Fibroblast of skin of right biceps (primary cell): Measurements from ENCODE around the gene CCNT2.
"Not testable (repeated sequence)": the region's sequence is repeated elsewhere in the genome, so short reads cannot be mapped to it uniquely, and the experiment has no call there.

ENCODE experiments used
- DNase-seq: peaks from one replicate; pipeline ENCODE4 v3.0.0-alpha.2; 2013

The CCNT2 gene

GRCh38 chr2:134918526-134919340 is at the start of gene CCNT2:
CCNT2 (plus strand) TSS chr2:134918822; CDS start chr2:134918855, 33 bp downstream.
- DNase-seq: peak; percentile 99

DNA sequence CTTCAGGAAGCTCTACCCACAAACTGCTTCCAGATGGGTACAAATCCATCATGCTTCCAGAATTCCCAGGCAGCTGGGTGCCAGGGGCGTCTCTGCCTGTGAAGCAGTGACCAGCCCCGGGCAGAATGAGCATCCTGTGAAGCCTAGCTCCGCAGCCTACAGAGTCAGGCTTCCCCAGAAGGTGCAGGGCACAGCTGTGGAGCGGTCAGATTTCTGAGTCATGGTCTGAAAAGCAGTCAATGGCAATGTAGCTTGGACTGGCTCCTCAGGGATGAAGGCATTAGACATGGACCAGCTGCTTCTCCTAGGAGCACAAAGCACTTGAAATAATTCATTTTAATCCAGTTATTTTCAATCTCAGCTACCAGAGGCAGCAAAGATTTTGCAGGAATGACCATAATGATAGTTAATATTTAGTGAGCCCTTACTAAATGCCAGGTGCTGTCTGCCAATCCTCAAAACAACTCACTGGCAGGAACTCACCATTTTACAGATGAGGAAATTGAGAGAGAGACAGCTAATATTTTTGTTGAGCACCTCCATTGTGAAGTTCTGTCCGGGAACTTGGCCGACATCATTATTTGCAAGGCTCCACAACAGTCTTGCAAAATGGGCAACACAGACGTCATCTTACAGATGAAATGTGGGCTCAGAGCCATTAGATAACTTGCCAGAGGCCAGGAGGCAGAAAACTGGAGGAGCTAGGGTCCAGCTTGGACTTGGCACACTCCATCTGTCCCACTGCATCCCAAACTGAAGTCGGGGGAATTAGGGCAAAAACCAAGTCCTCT is 48.5 kb upstream of the CCNT2 start:
- no peak for DNase-seq

- no peak for DNase-seq
These were observed 45.5 kb upstream of the CCNT2 start for GRCh38 chr2:134873152-134873551.

DNA sequence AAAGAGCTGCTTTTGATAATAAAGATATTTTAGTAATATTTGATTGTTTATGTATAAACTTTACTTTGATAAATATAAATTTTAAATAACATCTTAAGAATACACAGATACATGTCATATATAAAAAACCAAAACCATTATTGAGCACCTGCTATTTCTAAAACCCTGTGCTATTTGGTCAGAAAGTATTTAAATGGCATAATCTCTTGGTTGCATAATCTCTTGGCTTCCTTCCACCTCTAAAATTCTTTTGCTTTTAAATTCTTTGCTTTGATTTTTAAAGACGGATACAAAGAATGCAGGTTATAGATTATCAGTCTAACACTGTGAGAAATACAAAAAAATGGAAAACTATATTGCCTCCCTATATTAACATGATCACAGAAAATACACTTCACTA is 43.3 kb upstream of the CCNT2 start:
- no peak for DNase-seq

GRCh38 chr2:134882773-134883172 is 35.8 kb upstream of the CCNT2 start:
- DNase-seq: no peak

DNA sequence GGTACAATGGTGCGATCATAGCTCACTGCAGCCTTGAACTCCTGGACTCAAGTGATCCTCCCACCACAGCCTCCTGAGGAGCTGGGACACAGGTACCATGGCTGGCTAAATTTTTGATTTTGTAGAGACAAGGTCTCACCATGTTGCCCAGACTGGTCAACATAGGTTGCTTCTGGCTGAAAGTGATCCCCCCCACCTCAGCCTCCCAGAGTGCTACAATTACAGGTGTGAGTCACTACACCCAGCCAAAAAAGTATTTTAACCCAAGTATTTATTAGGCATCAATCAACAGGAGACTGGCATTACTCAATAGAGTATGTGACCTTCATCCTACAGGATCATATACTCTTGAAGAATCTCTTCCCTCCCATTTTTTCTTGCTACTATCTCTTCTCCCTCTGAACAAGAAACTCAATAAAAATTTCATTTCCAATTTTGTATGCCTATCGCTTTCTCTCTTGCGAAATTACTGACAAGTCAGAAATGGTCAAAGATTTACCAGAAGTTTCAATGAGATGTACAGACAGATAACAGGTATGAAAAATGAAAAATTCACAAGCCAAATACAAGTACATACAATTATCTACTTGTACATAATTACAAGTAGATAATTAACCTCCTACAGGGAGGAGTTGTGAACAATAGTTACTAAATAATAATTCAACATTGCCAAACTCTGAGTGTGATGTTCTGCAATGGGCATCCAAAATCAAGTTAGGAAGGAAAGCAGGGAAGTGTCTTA is 34.9 kb upstream of the CCNT2 start:
- DNase-seq: no peak

GRCh38 chr2:134884435-134884834 is 34.2 kb upstream of the CCNT2 start:
- no peak for DNase-seq

DNA sequence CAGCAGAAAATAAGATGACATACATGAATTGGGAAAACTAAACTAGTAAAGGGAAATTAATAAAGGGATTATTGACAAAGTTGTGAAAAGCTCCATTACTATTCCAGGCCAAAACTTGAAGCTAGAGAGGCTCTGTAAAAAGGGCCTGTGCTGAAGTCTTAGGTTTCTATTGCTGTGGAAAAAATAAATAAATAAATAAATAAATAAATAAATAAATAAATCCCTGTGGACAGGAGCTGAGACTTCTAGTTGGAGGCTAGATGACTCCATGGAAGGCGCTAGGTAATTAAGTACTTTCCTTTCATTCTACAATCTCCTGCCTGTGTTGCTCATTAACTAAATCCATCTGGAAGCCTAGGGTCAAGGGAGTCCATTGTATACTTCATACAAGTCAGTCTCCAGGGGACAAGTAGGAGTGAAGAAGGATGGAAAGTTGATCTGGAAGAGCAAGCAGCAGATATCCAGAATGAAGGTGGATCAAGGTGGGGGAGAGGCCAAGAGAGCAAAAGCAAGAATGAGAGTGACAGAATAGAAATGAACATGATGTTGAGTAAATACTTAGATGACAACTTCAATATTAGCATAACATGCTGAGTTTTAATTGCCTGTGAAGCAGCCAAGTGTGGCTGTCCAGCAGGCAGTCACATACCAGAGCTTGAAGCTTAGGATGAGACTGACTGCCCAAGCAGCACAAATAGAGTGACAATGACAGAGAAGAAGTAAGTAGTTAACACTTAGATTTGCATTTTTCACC is 26.2 kb upstream of the CCNT2 start:
- no peak for DNase-seq

DNA sequence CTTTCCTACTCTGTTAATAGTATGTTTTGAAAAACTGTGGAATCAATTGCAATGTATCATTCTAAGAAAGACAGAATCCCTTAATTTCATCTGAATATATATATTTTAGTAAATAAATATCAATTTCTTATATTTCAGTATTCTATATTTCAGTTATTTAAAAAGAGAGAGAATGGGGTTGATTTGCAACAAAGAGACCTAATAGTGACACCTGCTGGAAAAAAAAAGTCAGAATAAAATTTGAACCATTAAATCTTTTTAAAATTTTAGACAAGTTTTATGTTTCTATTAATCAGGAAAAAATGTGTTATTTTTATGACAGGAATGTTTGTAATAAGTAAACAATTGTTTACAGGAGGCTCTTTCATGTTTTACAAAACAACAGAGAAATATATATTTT is 20.7 kb upstream of the CCNT2 start:
- DNase-seq: no peak

DNA sequence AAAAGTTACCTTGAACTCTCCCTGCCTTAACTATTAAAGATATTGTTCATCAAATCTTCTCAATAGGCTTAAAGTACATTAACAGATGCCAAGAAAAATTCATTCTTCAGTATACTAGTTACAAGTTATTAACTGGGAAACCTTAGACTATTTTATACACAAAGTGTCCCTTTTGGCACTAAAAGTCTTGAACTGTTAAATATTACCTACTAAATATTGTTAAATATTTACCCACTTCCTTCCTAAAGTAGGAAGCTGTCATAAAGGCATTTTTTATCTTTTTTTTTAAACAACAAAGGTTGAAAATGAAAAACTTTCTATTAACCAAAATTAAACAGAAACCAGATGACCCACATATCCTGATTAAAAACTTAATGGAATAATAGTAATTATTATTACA is 19.4 kb upstream of the CCNT2 start:
- DNase-seq: no peak

DNA sequence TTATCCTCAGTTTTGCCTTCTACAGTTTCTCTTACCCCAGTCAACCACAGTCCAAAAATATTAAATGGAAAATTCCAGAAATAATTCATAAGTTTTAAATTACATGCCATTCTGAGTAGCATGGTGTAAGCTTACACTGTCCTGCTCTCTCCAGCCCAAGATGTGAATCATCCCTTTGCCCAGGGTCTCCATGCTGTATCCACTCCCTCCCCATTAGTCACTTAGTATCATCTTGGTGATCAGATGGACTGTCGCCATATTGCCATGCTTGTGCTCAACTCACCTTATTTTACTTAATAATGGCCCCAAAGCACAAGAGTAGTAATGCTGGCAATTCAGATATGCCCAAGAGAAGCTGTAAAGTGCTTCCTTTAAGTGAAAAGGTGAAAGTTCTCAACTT is 18.5 kb upstream of the CCNT2 start:
- DNase-seq: peak; percentile 62

GRCh38 chr2:134903701-134904100 is 14.9 kb upstream of the CCNT2 start:
- DNase-seq: not testable (repeated sequence)

- DNase-seq: no peak
These were observed 13.5 kb upstream of the CCNT2 start for GRCh38 chr2:134905168-134905567.

DNA sequence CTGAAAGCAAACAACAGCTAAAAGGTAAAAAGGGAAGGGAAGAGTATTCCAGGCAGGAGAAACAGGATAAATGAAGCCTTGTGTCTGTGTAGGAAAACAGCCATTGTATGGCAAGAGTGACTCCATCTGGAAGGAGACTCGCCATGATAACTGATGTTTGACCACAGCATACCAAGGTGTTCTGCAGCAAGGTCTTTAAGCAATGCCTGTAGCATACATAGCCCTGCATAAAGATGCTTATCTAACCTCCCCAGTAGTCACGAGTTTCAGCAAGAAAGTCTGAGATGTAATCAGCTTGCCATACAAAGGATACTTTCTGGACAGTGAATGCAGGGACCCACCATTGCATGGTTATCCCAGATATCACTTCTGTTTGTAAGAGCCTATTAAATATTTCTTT is 11.9 kb upstream of the CCNT2 start:
- no peak for DNase-seq

DNA sequence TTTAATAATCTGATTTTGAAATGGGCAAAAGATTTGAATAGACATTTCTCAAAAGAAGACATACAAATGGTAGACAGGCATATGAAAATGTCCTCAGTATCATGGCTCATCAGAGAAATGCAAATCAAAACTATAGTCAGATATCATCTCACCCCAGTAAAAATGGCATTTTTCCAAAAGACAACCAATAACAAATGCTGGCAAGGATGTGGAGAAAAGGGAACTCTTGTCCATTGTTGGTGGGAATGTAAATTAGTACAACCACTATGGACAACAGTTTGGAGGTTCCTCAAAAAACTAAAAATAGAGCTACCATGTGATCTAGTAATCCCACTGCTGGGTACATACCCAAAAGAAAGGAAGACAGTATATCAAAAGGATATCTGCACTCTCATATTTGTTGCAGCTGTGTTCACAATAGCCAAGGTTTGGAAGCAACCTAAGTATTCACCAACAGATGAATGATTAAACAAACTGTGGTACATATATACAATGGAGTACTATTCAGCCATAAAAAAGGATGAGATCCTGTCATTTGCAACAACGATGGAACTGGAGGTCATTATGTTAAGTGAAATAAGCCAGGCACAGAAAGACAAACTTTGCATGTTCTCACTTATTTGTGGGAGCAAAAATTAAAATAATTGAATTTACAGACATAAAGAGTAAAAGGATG is 11.0 kb upstream of the CCNT2 start:
- not testable (repeated sequence) for DNase-seq

- no peak for DNase-seq
These were observed 7.7 kb upstream of the CCNT2 start for GRCh38 chr2:134910763-134911399.

DNA sequence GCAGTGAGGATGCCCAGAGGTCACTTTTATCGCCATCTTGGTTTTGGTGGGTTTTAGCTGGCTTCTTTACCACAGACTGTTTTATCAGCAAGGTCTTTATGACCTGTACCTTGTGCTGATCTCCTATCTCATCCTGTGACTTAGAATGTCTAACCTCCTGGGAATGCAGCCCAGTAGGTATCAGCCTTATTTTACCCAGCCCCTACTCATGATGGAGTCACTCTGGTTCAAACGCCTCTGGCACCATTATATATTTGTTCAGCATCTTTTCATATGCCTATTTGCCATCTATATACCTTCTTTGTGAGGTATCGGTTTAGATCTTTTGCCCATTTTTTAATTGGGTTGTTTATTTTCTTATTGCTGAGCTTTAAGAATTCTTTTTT is 7.2 kb upstream of the CCNT2 start:
- DNase-seq: no peak

DNA sequence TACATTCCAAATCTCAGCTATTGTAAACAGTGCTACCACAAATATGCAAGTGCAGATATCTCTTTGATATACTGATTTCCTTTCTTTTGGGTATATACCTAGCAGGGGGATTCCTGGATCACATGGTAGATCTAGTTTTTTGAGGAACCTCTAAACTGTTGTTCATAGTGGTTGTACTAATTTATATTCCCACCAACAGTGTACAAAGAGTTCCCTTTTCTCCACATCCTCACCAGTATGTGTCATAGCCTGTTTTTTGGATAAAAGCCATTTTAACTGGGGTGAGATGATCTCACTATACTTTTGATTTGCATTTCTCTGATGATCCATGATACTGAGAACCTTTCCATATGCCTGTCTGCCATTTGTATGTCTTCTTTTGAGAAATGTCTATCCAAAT is 6.3 kb upstream of the CCNT2 start:
- peak; percentile 52 for DNase-seq

DNA sequence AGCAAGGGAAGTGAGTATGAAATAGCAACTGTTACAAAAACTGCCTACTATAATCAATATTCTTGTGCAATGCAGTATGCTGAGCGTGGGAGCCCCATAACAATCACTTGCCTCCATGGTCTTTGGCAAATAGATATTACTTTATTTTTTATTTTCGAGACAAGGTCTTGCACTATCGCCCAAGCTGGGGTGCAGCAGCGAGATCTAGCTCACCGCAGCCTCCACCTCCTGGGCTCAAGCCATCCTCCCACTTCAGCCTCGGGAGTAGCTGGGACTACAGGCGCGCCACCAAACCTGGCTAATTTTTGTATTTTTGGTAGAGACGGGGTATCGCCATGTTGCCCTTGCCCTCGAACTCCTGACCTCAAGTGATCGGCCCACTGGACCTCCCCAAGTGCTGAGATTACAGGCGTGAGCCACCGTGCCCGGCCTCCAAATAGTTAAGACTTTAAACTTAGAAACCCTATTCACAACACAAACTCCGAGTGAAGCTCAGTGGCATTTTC is 1.2 kb upstream of the CCNT2 start:
- no peak for DNase-seq

- DNase-seq: no peak
These were observed 615 bp upstream of the CCNT2 start for GRCh38 chr2:134917888-134918525.
